Measurements from ENCODE around the gene BTBD2. TPM values are rescaled to one million over a fixed set of nuclear protein-coding genes. Genes with fewer than 3 reads are reported as not detected.

Gene BTBD2
- total and polyA plus RNA-seq, 2 of the 13 experiments (the other 11 are each of a cell fraction or from before 2014, with no cell fraction given): 28.1 to 45.3 TPM

GRCh38 chr19:2049741-2050348 is 34.3 kb upstream of the BTBD2 start (continued):
- TF ChIP-seq ZNF431 (CRISPR knock-in tag; IDR thresholded peaks at IDR 0.05; ENCODE audit: borderline replicate concordance, low read depth) (no peak), ZNF567 (CRISPR knock-in tag; IDR thresholded peaks at IDR 0.05; ENCODE audit: borderline replicate concordance) (peak; percentile 41; the same call in 1 of the 2 replicates), SRSF1 (optimal IDR thresholded peaks at IDR 0.05; ENCODE audit: low read depth, low read length) (no peak), ZNF30 (CRISPR knock-in tag; IDR thresholded peaks at IDR 0.05) (no peak), LCORL (IDR thresholded peaks at IDR 0.05) (no peak), LCORL (CRISPR knock-in tag; IDR thresholded peaks at IDR 0.05) (peak; percentile 81), U2AF1 (optimal IDR thresholded peaks at IDR 0.05; ENCODE audit: low read depth, low read length) (no peak), ZNF556 (CRISPR knock-in tag; IDR thresholded peaks at IDR 0.05; ENCODE audit: borderline replicate concordance) (no peak), SIX1 (CRISPR knock-in tag; IDR thresholded peaks at IDR 0.05; ENCODE audit: borderline replicate concordance) (no peak), PTBP1 (IDR thresholded peaks at IDR 0.05; ENCODE audit: low read depth, low read length, poor library complexity, severe bottlenecking) (peak; percentile 85), GTF3A (CRISPR knock-in tag; conservative IDR thresholded peaks at IDR 0.05) (no peak), PLRG1 (conservative IDR thresholded peaks at IDR 0.05) (no peak), TEF (CRISPR knock-in tag; IDR thresholded peaks at IDR 0.05) (peak; percentile 85; the same call in 1 of the 2 replicates), TFDP2 (CRISPR knock-in tag; IDR thresholded peaks at IDR 0.05) (no peak), ZNF382 (CRISPR knock-in tag; IDR thresholded peaks at IDR 0.05; ENCODE audit: borderline replicate concordance) (no peak), ZNF644 (CRISPR knock-in tag; IDR thresholded peaks at IDR 0.05; ENCODE audit: low read depth) (no peak), RXRB (CRISPR knock-in tag; IDR thresholded peaks at IDR 0.05; ENCODE audit: borderline replicate concordance) (peak; percentile 61), ZBTB4 (CRISPR knock-in tag; IDR thresholded peaks at IDR 0.05; ENCODE audit: borderline replicate concordance) (no peak), SIN3B (IDR thresholded peaks at IDR 0.05; ENCODE audit: low read length) (no peak), CBX5 (CRISPR knock-in tag; IDR thresholded peaks at IDR 0.05; ENCODE audit: borderline replicate concordance) (no peak), ZNF280D (CRISPR knock-in tag; IDR thresholded peaks at IDR 0.05) (no peak), GABPA (IDR thresholded peaks at IDR 0.05; ENCODE audit: low read depth, low read length) (no peak), GABPA (CRISPR knock-in tag; IDR thresholded peaks at IDR 0.05; ENCODE audit: low read depth) (no peak)

Measured in HepG2 (cell line).